OCI-M1 (cell line): ENCODE results near the gene PRUNE2.
"Not testable (repeated sequence)": the region's sequence is repeated elsewhere in the genome, so short reads cannot be mapped to it uniquely, and the experiment has no call there.

Experiments
- DNase-seq: peaks from one replicate; lab custom pipeline; 2025; lab: John Stamatoyannopoulos, UW

The PRUNE2 gene, protein sequence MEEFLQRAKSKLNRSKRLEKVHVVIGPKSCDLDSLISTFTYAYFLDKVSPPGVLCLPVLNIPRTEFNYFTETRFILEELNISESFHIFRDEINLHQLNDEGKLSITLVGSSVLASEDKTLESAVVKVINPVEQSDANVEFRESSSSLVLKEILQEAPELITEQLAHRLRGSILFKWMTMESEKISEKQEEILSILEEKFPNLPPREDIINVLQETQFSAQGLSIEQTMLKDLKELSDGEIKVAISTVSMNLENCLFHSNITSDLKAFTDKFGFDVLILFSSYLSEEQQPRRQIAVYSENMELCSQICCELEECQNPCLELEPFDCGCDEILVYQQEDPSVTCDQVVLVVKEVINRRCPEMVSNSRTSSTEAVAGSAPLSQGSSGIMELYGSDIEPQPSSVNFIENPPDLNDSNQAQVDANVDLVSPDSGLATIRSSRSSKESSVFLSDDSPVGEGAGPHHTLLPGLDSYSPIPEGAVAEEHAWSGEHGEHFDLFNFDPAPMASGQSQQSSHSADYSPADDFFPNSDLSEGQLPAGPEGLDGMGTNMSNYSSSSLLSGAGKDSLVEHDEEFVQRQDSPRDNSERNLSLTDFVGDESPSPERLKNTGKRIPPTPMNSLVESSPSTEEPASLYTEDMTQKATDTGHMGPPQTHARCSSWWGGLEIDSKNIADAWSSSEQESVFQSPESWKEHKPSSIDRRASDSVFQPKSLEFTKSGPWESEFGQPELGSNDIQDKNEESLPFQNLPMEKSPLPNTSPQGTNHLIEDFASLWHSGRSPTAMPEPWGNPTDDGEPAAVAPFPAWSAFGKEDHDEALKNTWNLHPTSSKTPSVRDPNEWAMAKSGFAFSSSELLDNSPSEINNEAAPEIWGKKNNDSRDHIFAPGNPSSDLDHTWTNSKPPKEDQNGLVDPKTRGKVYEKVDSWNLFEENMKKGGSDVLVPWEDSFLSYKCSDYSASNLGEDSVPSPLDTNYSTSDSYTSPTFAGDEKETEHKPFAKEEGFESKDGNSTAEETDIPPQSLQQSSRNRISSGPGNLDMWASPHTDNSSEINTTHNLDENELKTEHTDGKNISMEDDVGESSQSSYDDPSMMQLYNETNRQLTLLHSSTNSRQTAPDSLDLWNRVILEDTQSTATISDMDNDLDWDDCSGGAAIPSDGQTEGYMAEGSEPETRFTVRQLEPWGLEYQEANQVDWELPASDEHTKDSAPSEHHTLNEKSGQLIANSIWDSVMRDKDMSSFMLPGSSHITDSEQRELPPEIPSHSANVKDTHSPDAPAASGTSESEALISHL (N-terminal part only)

DNA sequence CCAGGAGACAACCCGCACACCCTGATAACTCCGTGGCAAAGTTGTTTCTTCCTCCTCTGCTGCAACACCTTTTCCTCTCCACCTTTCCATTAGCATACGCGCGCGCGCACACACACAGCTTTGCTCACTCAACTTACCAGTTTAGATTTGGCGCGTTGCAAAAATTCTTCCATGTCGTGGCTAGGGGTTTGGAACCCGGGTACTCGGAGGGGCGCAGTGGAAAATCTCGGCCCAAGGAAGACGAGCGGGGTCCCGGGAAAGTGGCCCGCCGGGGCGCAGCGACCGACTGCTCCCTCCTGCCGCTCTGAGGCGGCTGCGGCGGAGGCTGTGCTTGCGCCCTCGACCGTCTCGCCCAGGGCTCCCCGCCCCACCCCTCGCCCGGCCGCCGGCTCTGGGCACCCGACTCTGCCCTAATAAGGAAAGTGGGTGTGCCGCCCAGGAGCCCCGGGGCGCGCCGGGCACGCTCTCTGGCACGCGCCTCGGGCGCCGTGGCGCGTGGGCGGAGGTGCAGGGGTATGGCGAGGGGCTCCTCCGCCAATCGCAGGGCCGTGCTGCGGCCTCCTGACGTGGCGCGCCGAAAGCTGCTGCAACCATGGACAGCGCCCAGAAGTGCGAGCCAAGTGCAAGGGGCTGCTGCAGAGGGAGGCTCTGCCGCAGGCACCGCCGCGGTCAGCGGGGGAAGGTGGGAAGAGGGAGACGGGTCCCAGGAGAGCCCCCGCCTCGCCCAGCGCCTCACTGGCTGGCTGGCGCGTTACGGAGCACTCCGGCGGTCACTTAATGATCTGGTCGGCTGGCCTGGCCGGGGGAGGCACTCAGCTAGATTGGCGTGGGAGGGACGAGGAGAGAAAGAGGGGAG is at the start of gene PRUNE2:
PRUNE2 (minus strand) TSS at position 324 of the 856 bp plus-strand sequence; CDS start at position 173, 151 bp downstream.
- no peak for DNase-seq

DNA sequence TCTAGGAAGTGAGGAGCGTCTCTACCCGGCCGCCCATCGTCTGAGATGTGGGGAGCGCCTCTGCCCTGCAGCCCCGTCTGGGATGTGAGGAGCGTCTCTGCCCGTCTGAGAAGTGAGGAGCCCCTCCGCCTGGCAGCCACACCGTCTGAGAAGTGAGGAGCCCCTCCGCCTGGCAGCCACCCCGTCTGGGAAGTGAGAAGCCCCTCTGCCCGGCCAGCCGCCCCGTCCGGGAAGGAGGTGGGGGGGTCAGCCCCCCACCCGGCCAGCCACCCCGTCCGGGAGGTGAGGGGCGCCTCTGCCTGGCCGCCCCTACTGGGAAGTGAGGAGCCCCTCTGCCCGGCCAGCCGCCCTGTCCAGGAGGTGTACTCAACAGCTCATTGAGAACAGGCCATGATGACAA is 49.5 kb upstream of the PRUNE2 start:
- not testable (repeated sequence) for DNase-seq

DNA sequence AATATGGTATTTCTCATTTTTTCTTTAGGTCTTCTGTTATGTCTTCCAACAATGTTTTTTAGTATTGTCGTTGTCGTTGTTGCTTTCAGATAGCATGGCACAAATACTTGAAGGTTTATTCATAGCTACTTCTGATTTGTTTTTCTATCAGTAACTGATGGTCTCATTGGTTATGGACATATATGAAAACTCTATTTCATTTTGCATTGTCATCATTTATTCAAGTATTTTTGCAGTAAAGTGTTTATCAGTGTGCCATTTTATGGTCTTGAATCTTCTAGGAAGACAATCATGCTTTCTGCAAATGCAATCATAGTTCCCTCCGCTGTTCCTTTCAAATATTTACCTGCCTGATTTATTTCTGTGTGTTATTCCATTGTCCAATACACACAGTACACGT is 44.0 kb upstream of the PRUNE2 start:
- DNase-seq = no peak

DNA sequence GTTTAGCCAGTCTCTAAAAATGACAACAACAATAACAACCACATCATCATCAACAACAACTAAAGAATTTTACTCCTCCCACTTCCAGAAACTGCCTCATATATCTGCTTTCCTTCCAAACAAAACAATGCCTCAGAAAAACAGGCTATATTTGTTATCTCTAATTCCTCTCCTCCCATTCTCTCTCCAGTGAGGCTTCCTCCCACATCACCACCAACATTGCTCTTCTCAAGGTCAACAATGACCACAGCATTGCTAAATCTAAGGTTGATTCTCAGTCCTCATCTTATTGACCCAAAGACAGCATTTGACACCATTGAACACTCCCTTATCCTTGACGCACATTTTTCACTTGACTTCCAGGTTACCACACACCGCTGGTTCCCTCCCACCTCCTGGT is 38.1 kb upstream of the PRUNE2 start:
- DNase-seq = no peak

DNA sequence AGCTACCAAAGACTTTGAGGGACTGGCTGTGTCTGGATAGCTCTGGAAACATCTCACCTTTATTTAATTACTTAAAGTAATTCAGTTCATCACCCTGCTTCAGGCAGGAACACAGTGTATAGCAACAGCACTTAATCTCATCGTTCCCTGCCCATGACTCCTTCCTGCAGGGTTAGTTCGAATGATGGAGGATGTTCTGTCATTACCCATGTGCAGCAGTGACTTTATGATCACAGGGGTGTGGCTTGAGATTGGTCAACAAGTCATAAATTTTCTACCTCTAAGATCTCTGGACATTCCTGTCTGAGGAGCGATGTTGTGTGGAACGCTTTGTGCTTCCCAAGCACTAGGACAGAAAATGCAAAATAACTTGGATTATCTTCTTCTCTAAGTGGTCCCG is 37.1 kb upstream of the PRUNE2 start:
- DNase-seq = no peak

DNA sequence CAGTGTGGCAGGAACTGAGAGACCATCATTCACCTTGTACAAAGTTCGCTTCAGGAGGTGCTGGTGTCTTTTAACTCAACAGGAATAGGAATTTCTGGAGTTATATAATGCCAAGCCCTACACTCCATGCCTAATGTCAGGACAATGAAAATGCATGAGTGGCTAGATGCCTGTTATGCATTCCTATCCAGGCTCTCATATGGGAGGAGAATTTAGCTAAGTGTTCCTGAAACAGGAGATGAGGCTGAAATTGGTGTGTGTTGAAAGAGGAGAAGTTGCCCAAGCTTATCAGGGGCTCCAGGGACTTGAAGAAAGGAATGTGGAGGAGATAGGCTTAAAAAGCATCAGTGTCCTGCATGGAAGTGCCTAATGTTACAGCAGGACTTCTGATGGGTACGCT is 26.8 kb upstream of the PRUNE2 start:
- DNase-seq = no peak

DNA sequence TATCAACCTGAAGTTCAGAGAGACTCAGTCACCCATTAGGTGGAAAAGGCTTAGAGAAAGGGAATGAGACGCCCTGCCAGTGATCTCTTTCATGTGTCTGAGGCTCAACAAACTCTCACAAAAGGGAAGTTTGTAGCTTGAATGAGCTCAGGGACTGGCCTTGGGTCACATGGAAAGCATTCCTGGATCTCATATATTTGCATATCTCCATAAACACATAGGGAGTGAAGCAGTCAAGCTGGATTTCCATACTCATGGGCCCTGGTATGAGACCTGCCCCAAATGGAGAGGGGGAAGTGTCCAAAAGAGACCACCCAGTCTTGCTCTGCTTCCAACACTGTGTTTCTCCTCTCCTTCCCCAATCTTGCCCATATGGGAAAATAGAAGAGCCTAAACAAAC is 26.4 kb upstream of the PRUNE2 start:
- no peak for DNase-seq

DNA sequence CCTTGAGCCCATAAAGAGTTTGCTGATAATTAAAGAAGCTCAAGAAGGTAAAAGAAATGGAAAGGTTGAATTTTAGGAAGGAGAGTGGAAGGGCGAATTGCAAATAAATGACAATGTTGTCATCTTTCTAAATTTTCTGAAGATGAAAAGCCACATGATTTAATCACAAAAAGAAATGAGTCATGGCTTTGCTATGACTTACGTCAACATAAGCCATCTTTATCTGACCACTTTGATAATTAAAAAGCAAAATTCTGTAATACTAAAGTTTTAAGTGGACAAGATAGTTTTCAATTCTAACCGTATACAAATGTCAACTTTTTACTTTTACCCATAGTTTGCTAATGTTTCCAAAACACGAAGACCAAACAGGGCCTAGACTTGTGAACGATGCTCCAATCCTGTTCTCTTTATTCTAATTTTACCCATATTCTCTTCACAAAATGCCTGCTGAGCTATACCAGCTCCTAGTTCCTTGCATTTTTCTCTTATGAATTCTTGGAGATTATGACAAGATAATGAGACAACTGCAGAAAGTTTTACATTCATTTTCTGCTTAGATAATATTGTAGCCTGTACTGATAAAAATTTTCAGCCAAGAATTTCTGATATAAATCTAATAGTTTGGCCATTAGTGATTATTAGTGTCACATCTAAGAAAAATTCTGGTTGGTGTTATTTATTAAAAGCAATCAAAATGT is 21.8 kb upstream of the PRUNE2 start:
- DNase-seq = peak; percentile 19

DNA sequence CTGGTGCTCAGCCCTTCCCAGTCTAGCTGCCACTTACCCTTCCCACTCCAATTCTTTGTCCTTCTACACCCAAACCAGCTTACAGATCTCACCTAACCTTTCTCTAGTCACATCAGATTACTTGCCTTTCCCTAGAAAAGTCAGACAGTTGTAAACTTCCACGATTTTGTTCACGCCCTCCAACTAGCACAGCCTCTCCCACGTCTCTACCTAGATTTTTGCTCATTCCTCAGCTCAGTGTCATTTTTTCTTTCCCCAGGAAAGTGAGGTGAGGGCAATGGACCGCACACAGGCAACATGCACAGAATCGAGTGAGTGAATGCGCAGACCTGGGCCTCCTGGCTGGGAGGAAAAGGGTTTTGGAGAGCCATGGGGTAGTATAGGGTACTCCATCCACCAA is 20.9 kb upstream of the PRUNE2 start:
- no peak for DNase-seq

DNA sequence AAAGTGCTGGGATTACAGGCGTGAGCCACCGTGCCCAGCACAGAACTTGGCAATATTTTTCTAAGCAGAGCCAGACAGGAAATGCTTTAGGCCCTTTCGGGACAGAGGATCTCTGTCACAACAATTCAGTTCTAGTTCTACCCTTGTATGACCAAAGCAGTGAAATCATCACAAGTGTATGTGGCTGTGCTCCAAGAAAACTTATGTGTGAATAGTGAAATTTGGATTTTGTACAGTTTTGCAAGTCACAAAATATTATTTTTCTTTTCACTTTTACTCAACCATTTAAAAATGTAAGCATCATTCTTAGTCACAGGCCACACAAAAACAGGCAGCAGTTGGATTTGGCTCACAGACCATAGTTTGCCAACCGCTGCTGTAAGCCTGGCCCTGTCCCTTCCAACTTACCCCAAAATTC is 20.4 kb upstream of the PRUNE2 start:
- DNase-seq = no peak

DNA sequence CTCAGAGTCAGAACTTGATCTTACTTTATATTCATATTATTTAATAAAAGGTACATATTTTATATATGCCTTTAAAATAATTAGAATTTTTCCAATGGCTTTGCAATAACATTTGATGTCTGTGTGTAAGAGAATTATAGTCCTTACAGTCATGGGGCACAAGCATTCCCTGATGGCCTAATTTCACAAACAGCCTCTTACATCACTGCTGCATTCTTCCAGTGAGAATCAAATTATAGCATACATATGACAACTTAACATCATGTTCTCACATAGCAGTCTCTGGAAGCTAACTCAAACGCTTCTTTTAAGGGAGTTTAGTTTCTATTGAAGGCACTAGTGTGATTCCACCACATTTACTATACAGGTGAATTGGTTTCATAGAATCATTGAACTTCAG is 15.3 kb upstream of the PRUNE2 start:
- no peak for DNase-seq

DNA sequence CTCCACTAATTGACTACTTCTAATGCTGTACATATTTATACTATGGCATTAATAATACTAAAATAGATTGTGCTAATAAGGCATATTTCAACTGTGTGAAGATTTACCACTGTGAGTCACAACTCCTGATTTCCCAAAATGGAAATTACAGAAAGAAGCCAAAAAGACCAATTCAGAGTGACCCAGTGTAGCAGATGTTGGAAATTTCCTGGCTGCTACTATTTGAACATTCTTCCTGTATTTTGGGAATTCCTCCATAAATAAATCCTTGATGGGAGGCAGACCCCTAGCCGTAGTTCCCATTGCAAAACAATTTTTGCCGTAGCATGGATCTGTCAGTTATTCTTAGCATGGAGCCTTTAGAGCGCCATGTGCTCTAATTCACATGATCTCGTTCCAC is 11.4 kb upstream of the PRUNE2 start:
- no peak for DNase-seq

DNA sequence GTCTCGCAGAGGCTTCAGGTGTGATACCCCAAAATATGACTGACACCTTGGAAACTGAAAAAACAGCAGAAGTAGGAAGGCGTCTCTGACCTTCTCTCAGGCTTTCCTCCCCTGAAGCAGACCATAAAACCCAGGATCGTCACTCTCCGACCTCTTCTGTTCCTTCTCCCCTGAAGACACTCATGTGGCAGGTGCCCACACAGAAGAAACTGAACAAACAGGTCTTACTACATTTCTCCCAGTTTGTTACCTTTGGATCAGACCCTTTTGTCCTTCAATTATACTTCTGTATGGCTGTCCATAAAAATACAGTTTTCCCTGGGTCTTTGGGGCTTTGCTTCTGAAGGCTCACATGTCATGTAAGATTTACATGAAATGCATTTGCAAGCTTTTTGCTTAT is 10.3 kb upstream of the PRUNE2 start:
- no peak for DNase-seq

DNA sequence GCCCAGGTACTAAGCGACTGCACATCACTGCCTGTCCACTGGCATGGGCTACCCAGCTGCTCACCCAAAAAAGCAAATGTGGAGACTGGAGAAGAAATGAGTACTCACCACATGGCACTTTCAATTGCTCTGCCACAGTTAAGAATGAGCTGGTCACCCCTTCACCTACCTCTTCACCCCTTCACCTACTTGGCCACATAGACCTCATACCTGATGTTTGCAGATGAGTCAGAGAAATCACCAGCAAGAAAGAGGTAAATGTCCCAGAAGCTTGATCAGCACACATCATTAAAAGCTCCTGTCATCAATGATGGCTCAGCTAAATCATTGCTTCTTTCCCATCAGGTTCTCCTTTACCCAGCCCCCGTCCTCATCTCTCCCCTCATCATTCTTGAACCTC is 7.6 kb upstream of the PRUNE2 start:
- no peak for DNase-seq

DNA sequence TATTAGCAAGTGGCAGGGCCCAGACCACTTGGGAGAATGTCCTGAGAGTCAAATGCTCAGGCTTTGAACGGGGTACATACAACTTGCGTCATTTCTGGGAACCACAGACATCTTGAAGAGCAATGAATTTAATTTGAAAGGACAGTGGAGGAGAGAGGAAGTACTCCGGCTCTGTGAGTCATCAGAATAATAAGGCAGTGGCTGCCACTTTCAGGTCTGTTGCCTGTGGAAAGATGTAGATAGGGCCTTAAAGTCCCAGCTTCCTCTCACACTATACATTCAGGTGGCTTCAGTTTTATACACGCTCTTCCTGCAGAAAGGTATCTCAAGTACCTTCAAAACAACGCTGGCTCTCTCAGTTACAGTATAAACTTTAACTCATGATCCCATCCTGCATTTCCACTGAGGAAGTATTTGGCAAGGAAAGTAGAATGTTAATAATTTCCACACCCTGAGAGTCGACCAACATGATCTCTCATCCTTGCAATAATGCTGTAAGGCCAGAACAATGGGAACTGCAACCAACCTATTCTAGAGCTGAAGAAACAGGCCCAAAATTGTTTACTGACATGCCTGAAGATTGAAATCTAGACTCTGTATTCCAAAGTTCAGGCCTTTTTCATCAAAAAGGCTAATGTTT is 6.8 kb upstream of the PRUNE2 start:
- peak; percentile 75 for DNase-seq

DNA sequence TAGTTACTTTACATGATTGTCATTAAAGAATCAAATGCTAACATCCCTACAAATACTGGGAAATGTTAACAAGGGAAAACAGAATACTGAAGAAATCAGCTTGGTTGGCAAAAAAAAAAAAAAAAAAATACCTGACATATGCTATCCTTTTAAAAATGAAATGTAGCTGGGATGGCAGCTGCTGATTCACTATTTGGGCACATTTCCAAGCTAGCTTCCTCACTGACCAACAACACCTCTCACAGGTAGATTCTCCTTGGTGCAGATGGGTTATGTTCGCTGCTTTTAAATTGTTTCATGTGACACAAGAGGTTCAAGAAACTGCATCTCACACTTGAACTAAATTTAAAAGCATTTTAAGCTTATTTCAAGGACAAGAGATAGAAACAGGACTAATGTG is 6.1 kb upstream of the PRUNE2 start:
- DNase-seq = no peak

DNA sequence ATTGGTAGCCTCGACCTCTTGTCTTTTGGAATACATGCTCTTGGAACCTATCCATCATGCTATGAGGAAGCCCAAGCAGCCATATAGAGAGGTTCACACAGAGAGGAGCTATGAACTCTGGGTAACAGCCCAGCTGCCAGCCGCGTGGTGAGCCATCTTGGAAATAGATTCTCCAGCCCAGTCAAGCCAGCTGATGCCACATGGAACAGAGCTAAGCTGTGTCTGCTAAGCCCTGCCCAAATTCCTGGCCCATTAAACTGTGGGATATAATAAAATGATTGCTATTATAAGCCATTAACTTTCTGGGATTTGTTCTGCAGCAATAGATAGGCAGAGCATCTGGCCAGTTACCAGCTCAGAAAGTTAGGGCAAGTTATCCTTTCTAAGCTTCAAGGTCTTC is 4.9 kb upstream of the PRUNE2 start:
- no peak for DNase-seq

DNA sequence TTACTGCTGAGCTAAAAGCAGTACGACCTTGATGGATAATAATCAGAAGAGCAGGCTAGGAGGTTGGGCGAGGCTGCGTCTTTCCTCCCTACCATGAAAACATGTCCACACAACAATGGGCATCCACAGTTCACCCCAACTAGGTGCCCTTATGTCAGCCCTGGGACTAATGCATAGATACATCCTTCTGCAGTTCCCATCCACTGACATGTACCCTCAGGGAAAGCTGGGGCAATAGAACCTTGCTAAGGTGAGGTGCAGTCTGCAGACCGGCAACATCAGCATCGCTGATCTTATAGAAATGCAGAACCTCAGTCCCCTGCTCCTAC is 697 bp upstream of the PRUNE2 start:
- no peak for DNase-seq

DNA sequence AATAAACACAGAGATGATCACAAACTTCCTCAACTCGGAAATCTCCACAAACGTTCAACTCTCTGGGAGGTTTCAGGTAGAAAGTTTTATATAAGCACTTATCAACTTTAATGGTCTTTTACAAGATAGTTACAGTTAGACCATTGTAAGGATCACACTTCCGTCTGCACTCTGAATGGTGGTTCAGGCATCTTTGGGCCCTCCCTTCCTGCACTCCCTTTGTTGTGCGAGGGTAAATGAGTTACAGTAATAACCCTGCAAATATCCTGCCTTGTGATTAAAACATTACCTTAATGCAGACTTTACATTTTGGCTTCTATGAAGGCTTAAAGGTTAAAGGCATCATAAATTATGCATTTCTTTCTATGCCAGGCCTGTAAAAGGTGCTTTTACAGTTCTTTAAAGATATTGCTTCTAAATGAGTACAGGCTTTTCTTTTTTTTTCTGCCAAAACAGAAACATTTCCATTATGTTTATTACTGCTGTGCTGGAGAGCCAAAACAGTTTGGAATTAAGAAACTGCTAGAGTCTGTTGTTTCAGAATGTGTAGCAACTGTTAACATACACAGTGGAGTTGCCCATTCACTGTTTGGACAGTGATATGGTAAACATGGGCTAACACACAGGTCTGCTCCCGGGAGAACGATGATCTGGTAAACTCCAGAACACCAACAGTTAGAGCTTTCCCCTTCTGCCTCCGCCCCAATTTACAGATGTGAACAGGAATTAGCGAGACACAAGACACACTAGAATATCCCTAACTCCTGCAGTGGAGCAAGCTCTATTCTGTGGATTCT is 1.1 kb downstream of the PRUNE2 start:
- DNase-seq = no peak

DNA sequence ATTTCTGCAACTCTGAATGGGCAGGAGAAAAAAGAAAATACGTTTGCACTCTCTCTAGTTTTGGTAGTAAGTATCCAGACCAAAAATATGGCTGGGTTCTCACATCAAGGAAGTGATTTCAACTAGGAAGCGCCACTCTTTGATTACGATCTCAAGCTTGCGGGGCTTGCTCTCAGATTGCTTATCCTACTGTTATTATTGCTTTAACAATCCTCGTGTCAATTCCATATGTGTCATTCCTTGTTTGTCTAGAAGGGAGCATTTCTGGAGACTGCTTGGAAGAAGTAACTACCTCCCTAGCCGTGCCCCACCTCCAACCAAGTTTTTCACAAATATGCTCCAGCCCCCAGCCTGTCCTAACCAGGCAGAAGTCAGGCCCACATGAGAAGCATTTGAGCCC is 3.5 kb downstream of the PRUNE2 start:
- no peak for DNase-seq
